HG03442 (cell line): ENCODE data around the gene C18orf63.
"Not testable (repeated sequence)": the region's sequence is repeated elsewhere in the genome, so short reads cannot be mapped to it uniquely, and the experiment has no call there.

ENCODE experiments used
- ATAC-seq: cut with Tn5 transposase; IDR thresholded peaks from one replicate; pipeline ENCODE4 v1.9.1; 2021; ENCODE audit warnings: mild to moderate bottlenecking, moderate library complexity; ENCODE audit not compliant: unreplicated experiment

The C18orf63 gene

DNA sequence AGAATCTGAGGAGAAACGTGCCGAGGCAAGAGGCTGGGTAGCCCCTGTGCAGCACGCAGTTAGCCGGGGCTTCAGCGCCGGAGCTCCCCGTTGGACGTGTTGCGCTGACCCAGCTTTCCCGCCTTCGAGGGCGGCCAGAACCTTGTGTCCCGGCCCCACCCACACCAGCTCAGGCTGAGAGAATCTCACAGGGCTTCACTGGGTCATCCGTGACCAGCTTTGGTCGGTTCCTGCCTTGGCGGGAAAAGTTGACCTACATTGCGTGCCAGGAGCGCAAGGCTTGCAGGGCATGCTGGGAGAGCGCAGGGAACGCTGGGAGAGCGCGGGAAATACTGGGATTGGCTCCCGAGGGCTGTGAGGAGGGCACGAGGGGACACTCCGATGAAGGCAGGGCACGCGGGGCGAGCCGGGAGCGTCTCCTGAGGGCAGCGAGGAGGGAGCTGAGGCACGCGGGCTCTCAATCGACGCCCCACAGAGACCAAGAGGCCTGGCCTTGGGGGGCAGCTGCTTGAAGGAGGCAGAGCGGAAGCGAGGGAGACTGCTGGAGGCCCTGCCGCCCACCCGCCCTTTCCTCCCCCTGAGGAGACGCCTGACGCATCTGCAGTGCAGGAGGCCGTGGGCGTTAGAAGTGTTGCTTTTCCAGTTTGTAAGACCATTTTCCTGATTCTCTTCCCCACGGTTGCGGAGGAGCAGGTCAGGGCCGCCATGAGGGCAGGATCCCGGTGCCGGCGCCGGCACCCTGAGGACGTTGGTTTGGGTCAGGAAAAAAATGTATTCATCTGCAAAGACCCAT, at the start of gene C18orf63:
Gene C18orf63, plus strand, starts transcription at position 376 of the 793 bp plus-strand sequence. CDS start 2,027 bp downstream, outside the sequence.
- ATAC-seq: no peak

DNA sequence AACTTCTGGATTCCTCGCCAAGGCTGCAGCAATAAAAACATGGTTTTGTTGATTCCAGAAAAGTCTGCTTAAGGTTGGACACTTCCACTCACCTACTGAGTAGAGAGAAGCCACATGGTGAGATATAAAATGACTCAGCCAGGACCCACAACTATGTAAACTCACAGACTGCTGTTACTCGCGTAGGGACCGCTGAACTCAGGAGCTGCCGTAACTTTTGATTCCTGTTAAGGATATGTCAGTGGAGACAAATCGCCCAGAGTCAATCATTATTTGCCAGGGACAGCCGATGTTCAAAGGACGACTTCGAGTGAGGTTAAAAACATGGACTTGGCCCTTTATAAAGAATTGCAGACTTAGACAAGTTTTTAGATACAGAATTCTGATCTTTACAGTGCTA, 49.5 kb upstream of the C18orf63 start:
- no peak for ATAC-seq

DNA sequence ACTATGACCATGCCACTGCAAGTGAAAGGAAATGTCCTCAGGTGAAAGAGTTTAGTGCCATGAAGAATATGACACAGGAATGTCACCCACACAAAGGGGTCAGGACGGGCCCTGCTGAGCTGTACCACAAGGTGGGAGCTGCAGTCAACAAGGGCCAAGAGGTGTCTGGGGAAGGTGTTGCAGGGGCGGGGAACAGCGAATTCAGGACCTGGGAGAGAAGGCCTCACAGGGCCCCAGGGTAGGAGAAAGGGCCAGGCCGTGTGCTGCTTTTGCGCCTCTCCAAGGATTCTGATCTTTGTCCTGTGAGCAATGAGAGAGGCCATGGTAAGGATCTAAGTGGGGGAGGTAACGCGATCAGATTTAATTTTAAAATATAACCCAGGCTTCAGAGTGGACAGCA, 47.5 kb upstream of the C18orf63 start:
- no peak for ATAC-seq

DNA sequence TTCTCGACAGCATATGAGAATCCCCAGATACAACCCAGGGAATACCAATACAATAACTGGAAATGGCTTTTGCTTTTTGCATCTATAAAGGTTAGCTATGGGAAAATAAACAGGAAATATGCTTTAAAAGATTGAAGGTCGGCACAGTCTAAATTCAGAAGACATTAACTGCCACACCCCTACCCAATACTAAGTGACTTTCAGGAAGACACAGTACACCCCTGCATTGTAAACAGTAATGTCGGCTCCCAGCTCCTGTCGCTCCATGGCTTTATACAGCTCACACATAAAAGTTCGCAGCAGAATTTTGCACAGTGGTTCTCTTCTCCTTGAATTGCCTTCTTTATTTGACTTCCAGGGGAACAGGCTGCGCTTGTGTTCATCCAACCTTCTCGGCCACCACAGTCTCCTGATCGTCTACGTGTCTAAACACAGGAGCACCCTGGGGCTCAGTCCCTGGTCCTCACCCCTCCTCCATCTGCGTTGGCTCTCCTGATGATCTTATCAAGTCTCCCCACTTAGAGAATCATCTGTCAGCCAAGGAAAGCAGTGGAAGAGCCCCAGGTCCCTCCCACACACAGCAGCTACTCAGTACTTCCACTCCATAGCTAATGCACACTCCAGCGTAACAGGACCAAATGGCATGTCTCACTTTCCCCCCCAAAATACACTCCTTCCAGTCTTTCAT, 46.6 kb upstream of the C18orf63 start:
- no peak for ATAC-seq

DNA sequence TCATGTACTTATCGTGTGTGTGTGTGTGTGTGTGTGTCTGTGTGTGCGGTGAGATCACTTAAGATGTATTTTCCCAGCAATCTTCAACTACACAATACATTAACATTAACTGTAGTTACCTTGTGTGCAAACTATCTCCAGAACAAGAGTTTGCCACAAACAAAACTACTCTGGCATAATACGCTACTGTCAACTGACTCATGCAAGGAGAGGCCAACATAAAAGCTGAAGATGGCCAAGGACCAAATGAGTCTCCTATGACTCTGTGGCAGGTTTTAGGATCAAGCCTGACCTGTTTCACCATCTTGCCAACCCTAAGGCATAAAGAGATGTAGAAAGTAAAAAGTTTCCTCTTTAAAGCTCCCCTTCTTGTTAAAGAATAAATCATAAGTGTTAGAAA, 44.0 kb upstream of the C18orf63 start:
- no peak for ATAC-seq

DNA sequence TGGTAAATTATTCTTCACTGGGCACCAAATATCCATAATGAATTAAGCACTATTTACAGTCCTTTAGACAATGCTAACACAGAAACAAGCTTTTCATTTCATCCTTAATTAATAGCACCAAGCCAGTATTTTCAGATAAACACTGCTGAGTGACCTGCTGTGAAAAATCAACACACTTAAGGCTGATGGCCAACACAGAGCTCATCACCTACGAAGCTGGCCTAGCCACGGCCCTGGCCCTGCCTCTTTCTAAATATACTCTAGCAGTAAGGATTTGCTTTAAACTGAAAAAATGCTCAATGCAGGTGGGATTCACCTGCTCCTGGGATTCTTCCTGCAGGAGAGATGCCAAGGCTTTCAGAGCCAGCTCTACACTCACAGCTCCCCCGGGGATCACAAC, 42.2 kb upstream of the C18orf63 start:
- no peak for ATAC-seq

DNA sequence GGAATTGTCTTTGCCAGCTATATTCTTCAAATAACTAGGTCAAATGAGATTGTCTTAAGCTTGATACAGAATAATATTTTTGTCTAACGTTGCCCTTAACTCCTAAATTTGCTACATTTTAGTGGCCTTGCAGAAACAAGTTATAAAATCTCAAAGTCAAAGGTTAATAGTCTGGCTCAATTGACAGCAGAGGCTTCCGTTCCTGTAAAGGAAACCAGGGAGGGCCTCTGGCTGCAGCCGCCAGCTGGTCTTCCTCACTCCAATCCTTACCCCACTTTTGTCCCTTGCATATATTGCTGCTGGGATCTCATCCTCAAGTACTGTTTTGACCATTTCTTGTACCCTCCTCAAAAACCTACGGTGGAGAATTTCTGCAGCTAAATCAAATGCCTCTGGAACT, 40.9 kb upstream of the C18orf63 start:
- ATAC-seq: no peak

DNA sequence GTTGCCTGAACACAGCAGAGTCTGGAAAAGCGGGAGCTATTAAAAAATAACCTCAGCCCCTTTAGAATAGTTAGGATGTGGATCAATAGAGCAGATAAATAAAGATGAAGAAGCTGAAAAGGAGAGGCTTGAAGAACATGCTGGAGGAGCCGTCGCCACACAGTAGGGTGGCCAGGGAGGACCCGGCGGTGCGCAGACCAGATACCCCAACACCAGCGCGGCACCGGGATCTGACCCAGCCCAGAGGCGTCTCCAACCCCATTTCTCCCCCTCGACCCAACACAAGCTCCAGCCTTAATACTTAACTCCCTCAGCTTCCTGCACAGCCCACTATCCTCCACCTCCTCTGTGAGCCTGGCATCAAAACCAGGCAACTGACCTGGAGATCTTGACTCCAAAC, 39.9 kb upstream of the C18orf63 start:
- ATAC-seq: no peak

DNA sequence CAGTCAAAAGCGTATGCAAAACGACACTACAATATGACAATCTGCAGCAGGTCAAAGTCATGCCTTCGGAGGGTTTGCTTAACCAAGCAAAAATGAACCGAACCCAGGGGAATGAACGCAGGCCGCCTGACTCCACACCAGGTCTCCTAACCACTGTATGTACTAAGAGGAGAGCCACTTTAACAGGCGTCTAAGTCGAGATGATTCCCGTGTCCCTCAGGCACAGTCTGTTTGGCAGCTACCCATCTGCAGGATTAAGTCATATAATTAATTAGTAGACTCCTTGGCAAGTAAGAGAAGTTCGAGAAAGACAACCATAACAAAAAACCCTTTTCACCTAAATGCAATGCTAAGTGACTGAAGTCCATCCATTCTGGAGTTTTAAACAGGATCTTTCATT, 39.0 kb upstream of the C18orf63 start:
- ATAC-seq: no peak

DNA sequence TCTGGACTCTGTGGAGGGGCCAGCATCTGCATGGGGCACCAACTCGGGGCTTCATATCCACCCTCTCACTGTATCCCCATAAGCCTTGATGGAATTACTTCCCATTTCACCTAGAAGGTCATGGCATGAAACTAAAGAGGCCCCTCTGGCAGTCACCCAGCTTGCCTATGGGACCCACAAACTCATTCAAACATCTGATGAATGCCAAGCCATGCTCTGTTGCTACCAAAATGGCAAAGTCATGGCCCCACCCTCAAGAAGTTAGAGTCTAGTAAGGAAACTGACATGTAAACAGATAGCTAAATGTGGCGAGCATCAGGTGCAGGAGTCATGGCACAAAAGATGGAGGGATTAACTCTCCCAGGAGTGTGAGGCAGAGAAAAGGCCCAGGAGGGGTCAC, 38.3 kb upstream of the C18orf63 start:
- no peak for ATAC-seq

DNA sequence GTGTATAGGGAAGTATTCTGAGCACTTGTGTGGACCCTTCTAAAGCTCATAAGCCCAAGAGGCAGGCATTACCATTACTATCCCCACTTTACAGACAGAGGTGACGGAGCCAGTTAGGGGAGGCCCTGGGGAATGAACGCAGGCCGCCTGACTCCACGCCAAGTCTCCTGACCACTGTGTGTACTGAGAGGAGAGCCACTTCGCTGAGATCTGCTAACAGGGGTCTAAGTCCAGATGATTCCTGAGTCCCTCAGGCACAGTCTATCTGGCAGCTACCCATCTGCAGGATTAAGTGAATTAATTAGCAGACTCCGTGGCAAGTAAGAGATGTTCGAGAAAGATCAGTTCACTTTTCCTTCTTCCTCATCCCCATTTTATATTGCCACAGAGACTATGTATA, 37.6 kb upstream of the C18orf63 start:
- no peak for ATAC-seq

DNA sequence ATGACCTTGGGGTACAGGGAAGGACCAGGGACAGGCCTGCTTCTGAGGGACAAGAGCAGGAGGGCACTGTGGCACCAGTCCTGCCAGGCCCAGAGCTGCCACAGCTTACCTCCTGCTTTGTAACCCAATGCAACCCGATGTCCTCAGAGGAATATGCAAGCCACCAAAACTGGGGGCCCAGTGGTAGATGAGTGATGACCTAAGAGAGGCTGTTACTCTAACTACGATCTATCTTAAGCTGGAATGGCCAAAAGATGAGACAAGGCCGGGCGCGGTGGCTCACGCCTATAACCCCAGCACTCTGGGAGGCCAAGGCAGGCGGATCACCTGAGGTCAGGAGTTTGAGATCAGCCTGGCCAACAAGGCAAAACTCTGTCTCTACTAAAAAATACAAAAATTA, 36.7 kb upstream of the C18orf63 start:
- no peak for ATAC-seq

DNA sequence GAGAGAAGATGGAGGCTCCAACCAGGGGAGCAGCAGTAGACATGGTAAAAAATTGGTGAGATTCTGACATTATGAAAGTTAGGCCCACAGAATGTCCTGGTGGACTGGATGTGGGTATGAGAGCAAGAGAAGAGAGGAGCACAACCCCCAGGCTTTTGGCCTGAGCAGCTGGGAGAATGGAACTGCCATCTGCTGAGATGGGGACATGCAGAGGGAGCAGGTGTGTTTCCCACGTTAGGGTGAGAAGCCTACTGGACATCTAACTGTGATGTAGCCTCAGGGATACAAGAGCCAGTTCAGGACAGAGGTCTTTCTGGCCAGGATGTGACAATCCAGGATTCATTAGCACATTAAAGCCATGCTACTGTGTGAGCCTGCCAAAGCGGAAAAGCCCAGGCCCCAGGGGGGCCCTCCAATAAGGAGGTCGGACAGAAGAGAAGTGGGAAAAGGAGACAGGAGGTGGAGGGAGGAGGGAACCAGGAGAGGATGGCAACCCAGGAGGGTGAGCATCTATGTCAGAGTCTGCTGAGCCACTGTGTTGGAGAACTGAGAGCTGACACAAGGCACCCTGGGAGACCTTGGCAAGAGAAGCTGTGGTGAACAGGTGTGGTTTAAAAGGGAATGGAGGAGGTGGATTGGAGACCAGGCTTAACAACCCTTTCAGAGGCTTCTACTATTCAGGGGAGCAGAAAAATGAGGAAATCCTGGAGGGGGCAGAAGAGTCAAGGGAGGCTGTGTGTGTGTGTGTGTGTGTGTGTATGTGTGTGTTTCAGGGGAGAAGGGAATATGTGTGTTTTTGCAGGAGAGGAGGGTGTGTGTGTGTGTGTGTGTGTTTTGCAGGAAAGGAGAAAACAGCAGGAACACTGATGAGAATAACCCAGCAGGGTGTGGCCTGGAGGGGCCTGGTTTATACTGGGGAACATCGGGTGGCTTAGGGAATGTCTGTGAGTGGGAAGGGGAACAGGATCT, 34.3 kb upstream of the C18orf63 start:
- no peak for ATAC-seq

DNA sequence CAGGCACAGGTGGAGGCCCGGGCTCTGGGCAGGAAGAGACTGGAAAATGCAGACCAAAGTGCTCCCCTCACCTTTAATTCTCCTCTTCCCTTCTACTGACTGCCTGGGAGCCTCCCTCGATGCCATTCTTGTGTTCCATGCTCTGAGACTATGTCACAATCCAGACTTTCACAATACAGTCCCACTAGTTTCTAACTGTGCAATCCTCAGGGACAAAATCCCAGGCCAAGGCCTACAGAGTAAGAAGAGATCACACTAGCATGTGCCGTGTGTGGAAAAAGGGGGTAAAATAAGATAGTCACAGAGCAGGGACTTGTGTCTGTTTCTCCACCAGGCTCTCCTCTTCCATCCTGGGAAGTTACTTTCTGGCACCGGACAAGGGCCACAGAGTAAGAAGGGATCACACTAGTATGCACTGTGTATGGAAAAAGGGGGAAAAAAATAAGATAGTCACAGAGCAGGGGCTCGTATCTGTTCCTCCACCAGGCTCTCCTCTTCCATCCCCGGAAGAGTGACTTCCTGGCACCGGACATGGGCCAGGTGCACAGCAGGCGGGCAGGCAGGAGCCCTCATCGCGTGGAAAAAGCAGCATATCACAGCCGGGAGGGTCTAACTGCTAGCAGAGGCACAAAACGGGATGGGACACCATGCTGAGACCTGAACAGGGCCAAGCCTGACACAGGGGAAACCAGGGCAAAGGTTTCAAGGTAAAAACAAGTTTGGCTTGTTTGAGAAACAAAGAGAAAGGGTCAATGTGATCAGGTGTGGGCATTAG, 33.5 kb upstream of the C18orf63 start:
- no peak for ATAC-seq

DNA sequence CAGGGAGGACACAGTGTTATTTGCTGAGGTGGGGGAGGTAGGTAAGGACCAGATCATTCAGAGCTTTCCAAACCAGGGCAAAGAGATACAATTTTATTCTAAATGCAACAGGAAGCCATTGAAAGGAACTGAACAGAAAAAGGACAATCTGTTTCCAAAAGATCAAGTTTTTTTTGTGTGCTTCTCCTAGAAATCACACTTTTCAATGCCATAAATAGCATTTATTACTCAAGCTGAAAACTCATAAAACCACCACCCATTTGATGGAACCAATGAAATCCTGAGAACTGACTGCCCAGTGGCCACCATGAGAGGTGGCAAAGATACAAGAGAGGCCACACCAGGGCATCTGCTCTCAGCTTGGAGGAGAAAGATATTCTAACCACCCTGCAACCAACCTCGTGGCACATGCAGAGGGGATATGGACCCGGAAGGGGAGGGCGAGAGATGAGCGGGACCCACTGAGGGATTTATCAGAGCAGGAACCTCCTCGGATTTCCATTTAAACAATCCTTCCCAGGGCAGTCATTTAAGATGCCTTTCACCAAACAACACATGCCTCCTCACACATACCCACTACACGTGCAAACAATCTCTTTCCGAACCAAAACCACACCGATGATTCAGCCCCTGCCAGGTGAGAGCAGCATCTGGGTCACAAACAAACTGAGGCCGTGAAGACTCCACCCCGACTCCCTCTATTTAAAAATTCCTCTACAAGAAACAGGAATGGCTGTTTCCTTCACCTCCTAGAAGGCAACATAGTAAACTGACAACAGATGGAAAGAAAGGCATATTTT, 32.7 kb upstream of the C18orf63 start:
- no peak for ATAC-seq

DNA sequence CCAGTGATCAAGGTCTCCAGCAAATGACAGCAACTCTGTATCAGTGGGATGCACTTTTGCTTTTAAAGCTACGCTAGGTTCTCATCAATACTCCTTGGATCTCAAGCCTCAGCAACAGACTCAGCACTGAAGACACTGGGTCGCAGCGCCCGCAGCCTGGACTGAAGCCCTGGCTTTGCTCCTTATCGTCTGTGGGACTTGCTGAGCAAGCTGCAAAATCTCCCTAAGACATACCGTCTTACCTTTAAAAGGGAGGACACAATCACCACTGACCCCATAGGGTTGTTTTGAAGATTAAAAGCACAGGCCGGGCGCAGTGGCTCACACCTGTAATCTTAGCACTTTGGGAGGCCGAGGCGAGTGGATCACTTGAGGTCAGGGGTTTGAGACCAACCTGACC, 32.0 kb upstream of the C18orf63 start:
- ATAC-seq: no peak

DNA sequence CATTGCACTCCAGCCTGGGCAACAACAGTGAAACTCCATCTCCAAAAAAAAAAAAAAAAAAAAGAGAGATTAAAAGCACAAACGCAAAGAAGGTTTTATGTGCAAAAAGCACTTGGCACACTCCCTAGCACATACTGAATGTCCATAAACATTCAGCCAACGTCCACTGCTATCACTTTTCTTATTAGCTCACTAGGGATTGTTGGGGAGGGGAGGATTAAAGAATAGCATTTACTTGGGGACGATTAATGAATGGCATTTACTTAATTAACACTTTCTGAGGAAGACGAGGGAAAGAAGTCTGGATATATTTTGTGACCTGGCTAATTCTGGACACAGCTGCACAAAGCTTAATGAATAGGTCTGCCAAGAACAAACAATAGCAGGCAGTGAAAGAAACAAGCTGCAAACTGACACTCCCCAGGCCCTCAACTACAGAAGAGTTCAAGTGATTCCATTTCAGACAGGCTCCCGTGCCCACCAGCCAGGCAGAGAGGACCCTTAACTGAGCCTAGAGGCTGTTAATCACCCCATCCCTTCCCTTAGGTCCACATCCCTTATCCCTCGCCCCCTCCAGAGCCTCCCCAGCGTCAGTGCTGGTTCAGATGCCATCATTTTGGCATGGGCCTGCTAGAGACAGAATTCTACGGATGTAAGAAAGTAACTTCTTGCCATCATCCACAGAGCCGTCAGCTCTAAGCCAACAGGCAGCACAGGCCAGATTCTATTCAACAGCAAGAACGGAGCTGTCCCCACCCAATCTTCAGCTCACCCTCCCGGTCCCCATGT, 31.3 kb upstream of the C18orf63 start:
- ATAC-seq: no peak

DNA sequence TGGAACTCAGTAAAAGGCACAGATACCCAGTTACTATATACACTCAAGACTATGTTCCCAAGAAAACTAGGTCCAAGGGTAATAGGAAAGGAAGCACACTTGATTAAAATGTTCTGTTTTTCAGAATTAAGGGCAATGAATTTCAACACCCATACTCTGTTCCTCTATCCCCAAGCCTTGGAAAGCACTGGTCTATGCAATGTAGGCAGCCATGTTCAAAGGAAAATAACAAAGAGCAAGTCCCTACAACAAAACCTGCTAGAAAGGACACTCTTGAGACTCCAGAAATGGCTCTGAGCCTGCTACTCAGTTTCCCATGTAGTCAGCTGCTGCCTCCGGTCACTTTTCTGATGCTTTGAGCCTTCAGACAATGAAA, 30.7 kb upstream of the C18orf63 start:
- no peak for ATAC-seq

DNA sequence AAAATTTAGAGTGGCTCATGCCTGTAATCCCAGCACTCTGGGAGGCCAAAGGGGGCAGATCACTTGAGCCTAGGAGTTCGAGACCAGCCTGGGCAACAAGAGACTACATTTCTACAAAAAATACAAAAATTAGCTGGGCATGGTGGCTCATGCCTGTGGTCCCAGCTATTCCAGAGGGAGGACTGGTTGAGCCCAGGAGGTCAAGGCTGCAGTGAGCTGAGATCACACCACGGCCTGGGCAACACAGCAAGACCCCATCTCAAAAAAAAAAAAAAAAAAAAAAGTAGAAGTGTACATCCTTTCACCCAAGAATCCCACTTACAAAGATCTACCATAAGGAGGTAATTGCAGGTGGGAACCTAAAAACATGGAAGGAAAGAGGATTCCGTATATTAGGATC, 30.1 kb upstream of the C18orf63 start:
- ATAC-seq: not testable (repeated sequence)
